GM21526 (cell line): ENCODE measurements around the gene DNAJA3.

Experiments used
- ATAC-seq: cut with Tn5 transposase; IDR thresholded peaks from one replicate; pipeline ENCODE4 v1.9.1; 2021; ENCODE audit warnings: moderate library complexity; ENCODE audit not compliant: unreplicated experiment, low FRiP score

DNAJA3 gene

DNA sequence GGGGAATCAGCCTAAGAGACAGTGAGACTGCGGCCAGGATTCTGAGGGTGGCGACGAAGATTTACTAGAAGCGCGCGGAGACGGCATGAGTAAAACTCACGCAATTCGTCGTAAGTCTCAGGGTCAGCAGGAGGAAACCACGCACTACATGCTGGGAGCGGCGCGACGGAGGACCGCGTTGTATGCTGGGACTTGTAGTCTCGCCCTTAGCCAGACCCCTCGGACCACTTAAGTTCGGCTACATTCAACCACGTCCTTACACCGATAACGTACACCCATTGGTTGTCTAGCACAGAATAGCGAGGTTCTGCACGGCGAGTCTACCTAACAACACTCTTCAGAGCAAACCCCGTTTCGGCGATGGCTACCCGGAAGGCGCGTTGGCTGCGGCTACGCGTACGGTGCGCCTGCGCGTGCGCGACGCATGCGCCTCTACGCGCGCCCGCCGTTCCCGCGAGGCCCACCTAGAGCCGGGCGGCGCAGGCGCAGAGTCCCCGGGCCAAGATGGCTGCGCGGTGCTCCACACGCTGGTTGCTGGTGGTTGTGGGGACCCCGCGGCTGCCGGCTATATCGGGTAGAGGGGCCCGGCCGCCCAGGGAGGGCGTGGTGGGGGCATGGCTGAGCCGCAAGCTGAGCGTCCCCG is at the start of gene DNAJA3:
Gene DNAJA3, plus strand, starts transcription at position 491 of the 643 bp plus-strand sequence. Its CDS starts 14 bp downstream, at position 505.
- ATAC-seq = peak; percentile 78

DNA sequence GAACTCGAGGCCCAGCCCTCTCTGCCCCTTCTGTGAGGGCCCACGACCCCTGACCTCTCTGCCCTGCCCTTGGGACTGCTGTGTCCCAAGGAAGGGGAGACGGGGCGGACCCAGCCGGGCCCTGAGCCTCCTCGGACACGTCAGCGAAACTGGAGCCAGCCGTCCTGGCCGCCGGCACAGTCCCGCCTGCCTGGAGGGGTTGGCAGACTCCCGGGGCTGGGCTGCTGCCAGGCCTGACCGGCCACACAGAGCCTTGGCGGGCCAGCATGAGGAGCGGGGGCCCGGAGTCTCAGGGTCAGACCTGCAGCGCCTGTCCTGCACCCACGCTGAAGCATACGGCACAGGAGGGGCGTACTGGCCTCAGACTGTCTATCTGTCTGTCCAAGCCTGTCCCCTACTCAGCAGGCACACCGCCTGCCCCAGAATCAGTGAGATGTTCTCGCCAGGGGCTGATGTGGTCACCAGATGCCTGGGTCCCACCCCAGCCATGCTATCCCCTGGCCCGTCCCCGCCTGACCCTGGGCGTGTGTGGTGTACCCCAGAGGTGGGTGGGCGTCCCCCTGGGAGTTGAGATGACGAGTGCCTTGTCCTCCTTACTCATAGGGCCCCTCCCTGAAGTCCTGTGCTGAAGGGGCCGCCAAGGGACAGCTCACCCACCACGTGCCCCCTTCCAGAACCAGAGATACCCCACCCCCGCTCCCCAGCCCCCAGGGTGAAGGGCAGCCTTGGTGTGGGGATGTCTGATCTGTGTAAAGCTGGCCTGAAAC is 49.4 kb upstream of the DNAJA3 start:
- ATAC-seq = no peak

DNA sequence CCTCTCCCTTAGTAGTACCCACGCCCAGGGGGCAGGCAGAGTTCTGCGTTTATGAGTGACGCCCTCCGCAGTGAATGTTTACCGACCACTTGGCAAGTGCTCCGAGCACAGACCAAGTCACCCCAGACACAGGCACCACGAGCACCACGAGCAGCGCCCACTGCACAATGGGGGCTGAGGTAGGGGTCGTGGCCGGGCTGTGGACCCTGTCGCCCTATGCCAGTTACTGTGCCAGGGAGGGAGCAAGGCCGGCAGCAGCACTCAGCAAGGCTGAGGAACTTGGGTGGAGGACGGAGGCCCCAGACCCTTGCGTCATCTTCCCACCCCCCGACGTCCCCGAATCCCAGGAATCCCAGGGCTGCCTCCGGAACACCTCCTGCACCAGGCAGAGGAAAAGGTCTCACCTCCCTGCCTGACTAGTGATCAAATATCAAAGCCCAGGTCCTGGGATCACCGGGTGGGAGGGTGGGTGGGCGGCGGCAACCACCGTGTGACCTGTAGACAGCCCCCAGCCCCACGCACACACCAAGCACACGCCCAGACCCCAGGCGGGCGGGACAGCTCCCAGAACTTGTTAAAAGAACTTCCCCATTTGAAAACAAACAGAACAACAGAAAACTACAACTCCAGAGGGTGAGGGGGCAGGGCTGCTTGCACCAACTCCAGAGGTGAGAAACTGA is 48.6 kb upstream of the DNAJA3 start:
- no peak for ATAC-seq

DNA sequence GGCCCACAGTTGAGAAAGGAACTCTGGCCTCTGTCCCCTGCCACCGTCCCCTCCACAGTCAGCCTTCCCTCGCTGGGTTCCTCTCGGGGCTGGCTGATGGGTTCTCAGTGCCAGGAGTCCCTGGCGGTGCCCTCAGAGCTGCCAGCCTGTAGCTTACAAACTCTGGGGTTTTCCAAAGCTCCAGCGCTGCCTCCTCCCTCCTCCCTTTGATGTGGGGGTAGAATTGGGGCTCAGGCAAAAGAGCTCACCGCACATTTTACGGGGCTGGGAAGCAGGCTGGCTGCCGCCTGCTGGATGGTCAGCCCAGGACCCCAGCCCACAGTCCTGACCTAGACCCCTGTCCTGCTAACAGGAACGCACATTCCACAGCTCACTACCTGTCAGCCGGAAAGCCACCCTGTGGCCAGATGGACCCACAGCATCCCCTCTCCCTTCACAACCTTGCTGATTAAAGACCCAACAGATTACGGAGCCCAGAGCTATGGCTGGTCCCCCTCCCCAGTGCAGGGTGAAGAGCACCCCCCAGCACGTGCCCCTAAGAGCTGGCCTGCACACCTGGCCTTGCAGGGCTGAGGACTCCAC is 48.0 kb upstream of the DNAJA3 start:
- ATAC-seq = no peak

DNA sequence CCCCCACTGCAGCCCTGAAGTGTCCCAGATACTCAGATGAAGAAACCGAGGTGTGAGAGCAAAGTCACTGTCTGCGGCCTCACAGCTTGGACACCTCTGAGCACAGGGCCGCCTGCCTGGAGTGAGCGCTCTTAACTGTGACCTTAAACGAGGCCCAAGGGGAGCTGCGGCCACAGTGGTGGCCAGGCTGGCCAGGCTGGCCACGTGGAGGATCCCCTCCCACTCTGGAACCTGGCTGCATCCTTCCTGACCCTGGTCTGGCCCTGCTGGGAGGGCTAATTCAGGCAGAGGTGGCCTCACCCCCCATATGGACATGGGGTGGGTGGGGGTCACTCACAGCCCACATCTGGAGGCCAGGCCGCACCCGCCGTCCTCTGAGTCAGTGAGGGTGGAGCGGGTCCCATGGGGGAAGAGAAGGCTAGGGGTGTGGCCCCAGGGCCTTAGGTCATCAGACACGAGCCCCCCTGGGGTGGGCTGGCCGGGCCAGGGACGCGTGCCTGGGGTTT is 47.5 kb upstream of the DNAJA3 start:
- ATAC-seq = no peak

DNA sequence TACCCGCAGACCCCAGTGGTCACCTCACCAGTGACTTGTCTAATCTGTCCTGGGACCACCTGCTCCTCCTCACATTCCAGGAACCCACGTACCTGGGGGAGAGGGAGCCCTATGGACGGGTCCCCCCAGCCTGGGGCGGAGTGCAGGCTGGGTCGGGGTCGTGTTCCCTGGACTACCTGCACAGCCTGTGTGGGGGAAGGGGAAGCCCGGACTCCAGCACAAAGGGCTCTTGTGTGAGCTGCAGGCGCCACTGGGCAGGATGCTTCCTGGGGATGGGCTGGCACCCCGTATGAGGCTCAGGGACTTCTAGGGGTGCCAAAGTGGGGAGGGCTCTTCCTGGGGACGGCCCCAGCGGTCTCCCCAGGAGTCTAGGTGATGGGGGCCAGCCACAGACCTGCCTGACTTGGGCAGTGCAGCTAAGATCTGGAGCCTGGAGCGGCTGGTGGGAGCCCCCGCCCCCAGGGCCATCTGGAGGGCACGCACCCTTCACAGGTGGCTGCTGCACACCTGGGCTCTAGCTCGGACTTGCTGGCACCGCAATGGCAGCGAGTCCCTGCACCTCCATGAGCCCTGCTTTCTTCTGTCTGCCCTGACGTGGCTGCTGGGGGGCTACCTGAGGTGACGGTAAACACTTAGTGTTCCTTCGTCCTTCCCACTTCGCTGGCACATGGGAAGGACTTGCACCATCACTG is 46.5 kb upstream of the DNAJA3 start:
- no peak for ATAC-seq

DNA sequence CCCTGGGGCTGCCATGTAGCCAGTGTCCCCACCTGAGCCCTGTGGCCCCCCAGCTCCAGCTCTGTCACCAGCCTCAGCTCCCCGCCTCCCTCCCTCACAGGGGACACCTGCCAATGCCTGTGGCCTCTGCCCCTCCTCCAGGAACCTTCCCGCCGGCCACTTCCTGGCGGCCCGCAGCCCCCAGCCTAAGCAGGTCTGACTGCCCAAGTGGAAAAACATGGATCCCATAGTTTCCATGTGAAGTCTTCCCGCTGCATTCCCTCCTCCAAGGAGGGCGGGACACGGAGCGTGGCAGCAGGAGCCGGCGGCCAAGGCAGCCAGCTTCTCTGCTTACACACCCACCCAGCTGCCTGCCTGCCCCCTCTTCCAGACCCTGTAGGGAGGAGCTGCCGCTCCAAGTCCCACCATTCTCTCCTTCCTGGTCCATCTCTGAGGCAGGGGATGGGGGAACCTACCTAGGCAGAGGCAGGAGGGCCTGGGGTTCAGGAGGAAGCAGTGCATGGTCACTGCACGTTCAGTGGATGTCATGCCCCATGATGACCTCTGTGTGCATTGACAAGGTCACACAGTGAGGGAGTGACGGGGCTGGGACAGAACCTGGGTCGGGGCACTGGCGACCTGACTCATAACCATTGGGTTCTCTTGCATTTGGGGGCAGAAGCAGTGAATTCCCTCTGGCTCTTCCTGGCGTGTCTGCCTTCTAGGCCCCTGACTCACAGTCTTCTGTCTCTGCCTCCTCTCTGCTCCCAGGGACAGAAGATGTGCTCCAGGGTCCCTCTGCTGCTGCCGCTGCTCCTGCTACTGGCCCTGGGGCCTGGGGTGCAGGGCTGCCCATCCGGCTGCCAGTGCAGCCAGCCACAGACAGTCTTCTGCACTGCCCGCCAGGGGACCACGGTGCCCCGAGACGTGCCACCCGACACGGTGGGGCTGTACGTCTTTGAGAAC is 45.3 kb upstream of the DNAJA3 start:
- no peak for ATAC-seq

DNA sequence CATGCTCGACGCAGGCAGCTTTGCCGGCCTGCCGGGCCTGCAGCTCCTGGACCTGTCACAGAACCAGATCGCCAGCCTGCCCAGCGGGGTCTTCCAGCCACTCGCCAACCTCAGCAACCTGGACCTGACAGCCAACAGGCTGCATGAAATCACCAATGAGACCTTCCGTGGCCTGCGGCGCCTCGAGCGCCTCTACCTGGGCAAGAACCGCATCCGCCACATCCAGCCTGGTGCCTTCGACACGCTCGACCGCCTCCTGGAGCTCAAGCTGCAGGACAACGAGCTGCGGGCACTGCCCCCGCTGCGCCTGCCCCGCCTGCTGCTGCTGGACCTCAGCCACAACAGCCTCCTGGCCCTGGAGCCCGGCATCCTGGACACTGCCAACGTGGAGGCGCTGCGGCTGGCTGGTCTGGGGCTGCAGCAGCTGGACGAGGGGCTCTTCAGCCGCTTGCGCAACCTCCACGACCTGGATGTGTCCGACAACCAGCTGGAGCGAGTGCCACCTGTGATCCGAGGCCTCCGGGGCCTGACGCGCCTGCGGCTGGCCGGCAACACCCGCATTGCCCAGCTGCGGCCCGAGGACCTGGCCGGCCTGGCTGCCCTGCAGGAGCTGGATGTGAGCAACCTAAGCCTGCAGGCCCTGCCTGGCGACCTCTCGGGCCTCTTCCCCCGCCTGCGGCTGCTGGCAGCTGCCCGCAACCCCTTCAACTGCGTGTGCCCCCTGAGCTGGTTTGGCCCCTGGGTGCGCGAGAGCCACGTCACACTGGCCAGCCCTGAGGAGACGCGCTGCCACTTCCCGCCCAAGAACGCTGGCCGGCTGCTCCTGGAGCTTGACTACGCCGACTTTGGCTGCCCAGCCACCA is 44.4 kb upstream of the DNAJA3 start:
- ATAC-seq = no peak

DNA sequence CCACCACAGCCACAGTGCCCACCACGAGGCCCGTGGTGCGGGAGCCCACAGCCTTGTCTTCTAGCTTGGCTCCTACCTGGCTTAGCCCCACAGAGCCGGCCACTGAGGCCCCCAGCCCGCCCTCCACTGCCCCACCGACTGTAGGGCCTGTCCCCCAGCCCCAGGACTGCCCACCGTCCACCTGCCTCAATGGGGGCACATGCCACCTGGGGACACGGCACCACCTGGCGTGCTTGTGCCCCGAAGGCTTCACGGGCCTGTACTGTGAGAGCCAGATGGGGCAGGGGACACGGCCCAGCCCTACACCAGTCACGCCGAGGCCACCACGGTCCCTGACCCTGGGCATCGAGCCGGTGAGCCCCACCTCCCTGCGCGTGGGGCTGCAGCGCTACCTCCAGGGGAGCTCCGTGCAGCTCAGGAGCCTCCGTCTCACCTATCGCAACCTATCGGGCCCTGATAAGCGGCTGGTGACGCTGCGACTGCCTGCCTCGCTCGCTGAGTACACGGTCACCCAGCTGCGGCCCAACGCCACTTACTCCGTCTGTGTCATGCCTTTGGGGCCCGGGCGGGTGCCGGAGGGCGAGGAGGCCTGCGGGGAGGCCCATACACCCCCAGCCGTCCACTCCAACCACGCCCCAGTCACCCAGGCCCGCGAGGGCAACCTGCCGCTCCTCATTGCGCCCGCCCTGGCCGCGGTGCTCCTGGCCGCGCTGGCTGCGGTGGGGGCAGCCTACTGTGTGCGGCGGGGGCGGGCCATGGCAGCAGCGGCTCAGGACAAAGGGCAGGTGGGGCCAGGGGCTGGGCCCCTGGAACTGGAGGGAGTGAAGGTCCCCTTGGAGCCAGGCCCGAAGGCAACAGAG is 43.5 kb upstream of the DNAJA3 start:
- no peak for ATAC-seq

DNA sequence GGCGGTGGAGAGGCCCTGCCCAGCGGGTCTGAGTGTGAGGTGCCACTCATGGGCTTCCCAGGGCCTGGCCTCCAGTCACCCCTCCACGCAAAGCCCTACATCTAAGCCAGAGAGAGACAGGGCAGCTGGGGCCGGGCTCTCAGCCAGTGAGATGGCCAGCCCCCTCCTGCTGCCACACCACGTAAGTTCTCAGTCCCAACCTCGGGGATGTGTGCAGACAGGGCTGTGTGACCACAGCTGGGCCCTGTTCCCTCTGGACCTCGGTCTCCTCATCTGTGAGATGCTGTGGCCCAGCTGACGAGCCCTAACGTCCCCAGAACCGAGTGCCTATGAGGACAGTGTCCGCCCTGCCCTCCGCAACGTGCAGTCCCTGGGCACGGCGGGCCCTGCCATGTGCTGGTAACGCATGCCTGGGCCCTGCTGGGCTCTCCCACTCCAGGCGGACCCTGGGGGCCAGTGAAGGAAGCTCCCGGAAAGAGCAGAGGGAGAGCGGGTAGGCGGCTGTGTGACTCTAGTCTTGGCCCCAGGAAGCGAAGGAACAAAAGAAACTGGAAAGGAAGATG is 42.8 kb upstream of the DNAJA3 start:
- ATAC-seq = no peak

DNA sequence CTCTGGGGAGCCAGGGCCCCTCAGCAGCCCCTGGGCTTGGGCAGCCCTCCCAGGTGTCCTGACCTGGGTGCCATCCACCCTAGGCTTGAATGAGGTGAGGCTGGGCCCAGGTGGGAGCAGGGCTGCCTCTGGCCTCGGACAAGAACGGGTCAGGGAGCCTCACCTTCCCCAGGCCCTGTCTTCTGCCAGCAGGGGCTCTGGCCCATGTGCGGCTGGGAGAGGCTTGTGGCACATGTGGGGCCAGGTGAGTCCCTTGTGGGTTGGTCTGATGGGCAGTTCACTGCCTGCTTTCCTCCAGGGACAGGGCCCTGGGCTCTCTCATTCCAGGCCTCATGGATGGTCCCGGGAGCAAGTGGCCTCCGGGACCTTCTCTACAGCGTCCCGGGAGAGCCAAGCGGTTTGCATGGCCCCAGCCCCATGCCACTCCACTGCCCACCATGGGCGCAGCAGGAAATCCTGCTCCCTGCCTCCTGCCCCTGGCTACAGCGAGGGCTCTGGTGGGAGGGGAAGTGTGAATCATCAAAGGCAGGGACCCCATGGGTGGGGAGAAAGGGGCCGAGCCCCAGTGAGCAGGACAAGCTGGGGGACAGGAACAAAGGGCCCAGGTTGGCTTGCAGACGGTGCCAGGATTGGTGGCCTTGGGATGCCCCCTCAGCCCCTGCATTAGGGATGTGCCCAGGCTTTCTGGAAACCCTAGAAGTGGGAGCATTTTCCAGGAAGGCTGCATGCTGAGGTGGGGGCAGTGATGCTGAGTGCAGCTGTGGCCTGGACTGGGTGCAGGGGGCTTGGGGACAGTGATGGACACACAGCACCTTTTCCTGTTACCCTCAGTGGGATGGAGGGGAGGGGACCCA is 41.9 kb upstream of the DNAJA3 start:
- no peak for ATAC-seq

DNA sequence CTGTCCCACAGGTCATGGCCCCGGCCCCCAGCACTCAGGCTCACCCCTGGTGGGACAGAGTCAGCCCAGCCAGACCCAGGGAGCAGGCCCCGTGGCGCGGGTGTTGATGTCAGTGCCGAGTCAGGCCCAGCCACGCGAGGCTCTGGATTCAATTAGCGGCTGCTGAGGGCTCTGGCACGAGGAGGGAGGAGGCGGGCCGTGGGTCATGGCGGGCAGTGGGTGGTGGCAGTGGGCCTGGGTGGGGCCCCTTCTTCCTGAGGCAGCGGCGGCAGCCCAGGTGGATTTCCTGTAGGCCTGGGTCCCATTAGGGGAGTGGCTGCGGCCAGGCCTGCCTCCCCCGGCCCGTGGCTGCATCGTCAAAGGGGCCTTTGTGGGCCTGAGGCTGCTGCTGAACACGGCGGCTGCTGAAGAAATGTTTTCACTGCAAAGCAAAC is 41.1 kb upstream of the DNAJA3 start:
- ATAC-seq = no peak

DNA sequence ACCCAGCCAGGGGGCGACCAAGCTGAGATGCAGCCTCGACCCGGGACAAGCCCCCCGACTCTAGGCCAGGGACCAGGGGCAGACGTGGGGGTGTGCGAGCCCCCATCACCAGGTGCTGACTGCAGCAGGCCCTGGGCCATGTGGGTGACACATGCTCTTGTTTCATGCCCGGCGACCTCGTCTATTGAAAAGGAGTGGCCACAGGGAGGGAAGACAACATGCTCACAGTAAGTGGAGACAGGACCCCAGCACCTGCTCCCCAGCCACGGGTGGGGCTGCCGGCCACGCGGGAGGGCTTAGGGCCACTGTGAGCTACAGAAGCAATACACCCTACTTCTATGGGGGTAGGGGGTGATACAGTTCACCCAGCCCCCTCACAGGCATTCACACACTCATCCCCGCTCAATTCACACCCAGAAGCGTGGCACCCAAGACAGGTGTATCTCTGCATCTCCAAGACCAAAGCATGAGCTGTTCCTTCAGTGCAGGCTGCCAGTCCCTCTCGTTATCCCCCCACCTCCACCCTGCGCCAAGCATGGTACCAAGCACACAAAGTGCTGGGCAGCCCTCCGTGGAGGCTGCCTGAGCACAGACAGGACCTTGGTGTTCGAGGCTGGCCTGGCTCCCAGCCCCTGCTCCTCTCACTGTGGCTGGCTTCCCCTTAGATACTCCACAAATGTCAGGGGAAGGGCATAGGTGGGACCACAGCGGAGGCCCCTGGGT is 40.4 kb upstream of the DNAJA3 start:
- no peak for ATAC-seq

DNA sequence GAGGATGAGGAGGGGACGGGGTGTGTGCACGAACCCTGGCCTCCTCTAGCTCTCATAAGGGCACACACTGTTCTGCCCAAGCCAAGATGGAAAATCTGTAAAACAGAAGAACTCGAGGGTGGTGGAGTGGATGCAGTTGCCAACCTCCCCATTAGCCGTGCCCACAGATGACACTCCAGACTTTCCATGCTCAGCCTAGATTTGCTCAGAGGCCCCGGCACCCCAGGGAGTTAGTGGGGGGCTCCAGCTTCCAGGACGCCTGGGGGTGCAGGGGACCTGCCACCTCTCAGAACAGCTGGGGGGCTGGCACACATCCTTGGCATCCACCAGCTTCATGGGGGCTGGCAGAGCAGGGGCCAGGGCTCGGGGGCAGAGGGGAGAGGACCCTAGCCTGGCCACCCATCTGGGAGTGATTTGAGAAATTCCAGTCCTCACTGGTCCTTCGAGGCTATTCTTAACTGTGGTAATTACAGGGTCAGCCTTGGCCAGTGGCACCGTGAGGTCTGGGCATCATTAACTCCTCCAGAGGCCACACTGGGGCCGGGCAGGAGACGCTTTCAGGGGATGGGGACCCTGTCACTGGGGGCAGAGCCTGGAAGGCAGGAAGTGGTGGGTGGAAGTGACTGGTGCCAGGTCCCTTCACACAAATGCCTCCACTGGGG is 39.7 kb upstream of the DNAJA3 start:
- ATAC-seq = no peak

DNA sequence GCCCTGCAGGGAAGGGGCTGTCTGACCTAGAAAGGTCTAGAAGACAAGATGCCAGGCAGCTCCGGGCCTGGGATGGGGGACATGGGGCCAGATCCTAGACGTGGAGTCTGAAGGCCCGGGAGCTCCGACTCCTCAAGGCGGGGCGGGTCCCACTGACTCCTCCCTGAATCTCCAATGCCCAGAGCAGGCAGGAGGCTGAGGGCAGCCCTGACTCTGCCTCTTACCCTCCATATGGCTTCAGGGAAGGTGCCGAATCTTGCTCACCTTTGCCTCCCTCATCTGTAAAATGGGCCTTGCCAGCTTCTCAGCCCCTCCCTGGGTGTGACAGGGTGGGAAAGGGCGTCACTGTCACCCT is 39.2 kb upstream of the DNAJA3 start:
- no peak for ATAC-seq
